Liver (tissue), 9 donors: ENCODE data around the gene MSMP. TPM values are rescaled to one million over a fixed set of nuclear protein-coding genes. Genes with fewer than 3 reads are reported as not detected.

Experiments used
- DNase-seq: peaks from one replicate; pipeline ENCODE4 v3.0.0-alpha.2; 2017; ENCODE audit warnings: low spot score
- H3K27ac ChIP-seq, 2 donors: one replicate each; pipeline ENCODE4 v1.7.0; 2013; ENCODE audit warnings: inconsistent platforms in 2 of 2, low read length in 2 of 2, control low read depth in 1 of 2, low read depth in 1 of 2, mild to moderate bottlenecking in 1 of 2
- H3K27me3 ChIP-seq, 4 donors: one replicate each; pipeline versions ENCODE4 v1.6.1 to v1.7.0; 2013; ENCODE audit warnings: low read length in 3 of 4, inconsistent platforms in 1 of 4, mild to moderate bottlenecking in 1 of 4, moderate library complexity in 1 of 4; ENCODE audit not compliant: control insufficient read depth in 4 of 4, insufficient read depth in 4 of 4
- H3K36me3 ChIP-seq, 4 donors: one replicate each; pipeline versions ENCODE4 v1.6.1 to v1.7.0; 2013; ENCODE audit warnings: low read length in 3 of 4, mild to moderate bottlenecking in 3 of 4, low read depth in 1 of 4, moderate library complexity in 1 of 4; ENCODE audit not compliant: control insufficient read depth in 4 of 4, insufficient read depth in 3 of 4
- H3K4me1 ChIP-seq, 4 donors: one replicate each; pipeline versions ENCODE4 v1.6.1 to v1.7.0; 2013; ENCODE audit warnings: low read length in 3 of 4, mild to moderate bottlenecking in 3 of 4, moderate library complexity in 1 of 4; ENCODE audit not compliant: control insufficient read depth in 4 of 4, insufficient read depth in 4 of 4
- H3K4me3 ChIP-seq, 3 donors: one replicate each; pipeline versions ENCODE4 v1.6.1 to v1.7.0; 2013; ENCODE audit warnings: low read length in 3 of 3, control low read depth in 1 of 3, low read depth in 1 of 3, mild to moderate bottlenecking in 1 of 3
- H3K9ac ChIP-seq, 2 donors: one replicate each; pipeline ENCODE4 v1.7.0; 2013; ENCODE audit warnings: low read length in 2 of 2, mild to moderate bottlenecking in 2 of 2, moderate library complexity in 2 of 2, control low read depth in 1 of 2, low read depth in 1 of 2
- H3K9me3 ChIP-seq, 4 donors: one replicate each; pipeline versions ENCODE4 v1.6.1 to v1.7.0; 2013; ENCODE audit warnings: low read length in 3 of 4; ENCODE audit not compliant: control insufficient read depth in 4 of 4
- ATF3 ChIP-seq: IDR thresholded peaks from 2 replicates; pipeline ENCODE4 v1.6.1; 2016; ENCODE audit warnings: antibody characterized with exemption
- CTCF ChIP-seq: fragments of 150-350 bp; IDR thresholded peaks from 2 replicates; pipeline ENCODE4 v1.5.1; 2017; ENCODE audit warnings: improper control_type of control experiment, low read depth, low read length; ENCODE audit not compliant: missing input control
- EGR1 ChIP-seq, 2 donors: IDR thresholded peaks; 2 replicates each; pipeline ENCODE4 v1.6.1; 2016 to 2018; ENCODE audit warnings: antibody characterized with exemption in 2 of 2, low read depth in 2 of 2
- FOXA1 ChIP-seq: IDR thresholded peaks from 2 replicates; pipeline ENCODE4 v1.6.1; 2016; ENCODE audit warnings: antibody characterized with exemption
- GABPA ChIP-seq, 2 donors: IDR thresholded peaks in 1 of 2; conservative IDR thresholded peaks in 1 of 2; 2 replicates each; pipeline ENCODE4 v1.6.1; 2016; ENCODE audit warnings: antibody characterized with exemption in 2 of 2, mild to moderate bottlenecking in 1 of 2, moderate library complexity in 1 of 2
- HNF4A ChIP-seq, 2 donors: conservative IDR thresholded peaks; 2 replicates each; pipeline ENCODE4 v1.6.1; 2016; ENCODE audit warnings: antibody characterized with exemption in 2 of 2, mild to moderate bottlenecking in 2 of 2
- MAX ChIP-seq: IDR thresholded peaks from 2 replicates; pipeline ENCODE4 v1.6.1; 2016; ENCODE audit warnings: antibody characterized with exemption
- NR2F2 ChIP-seq: IDR thresholded peaks from 2 replicates; pipeline ENCODE4 v1.6.1; 2016; ENCODE audit warnings: antibody characterized with exemption
- RAD21 ChIP-seq, 2 donors: IDR thresholded peaks; 2 replicates each; pipeline ENCODE4 v1.6.1; 2016; ENCODE audit warnings: antibody characterized with exemption in 2 of 2, mild to moderate bottlenecking in 2 of 2
- RXRA ChIP-seq, 2 donors: IDR thresholded peaks; 2 replicates each; pipeline ENCODE4 v1.6.1; 2017 to 2018; ENCODE audit warnings: antibody characterized with exemption in 2 of 2, mild to moderate bottlenecking in 1 of 2
- SP1 ChIP-seq: IDR thresholded peaks from 2 replicates; pipeline ENCODE4 v1.6.1; 2018; ENCODE audit warnings: antibody characterized with exemption, mild to moderate bottlenecking
- TAF1 ChIP-seq: conservative IDR thresholded peaks from 2 replicates; pipeline ENCODE4 v1.6.1; 2016; ENCODE audit warnings: antibody characterized with exemption, mild to moderate bottlenecking
- YY1 ChIP-seq: IDR thresholded peaks from 2 replicates; pipeline ENCODE4 v1.6.1; 2016; ENCODE audit warnings: antibody characterized with exemption, mild to moderate bottlenecking
- ZBTB33 ChIP-seq: IDR thresholded peaks from 2 replicates; pipeline ENCODE4 v1.6.1; 2016; ENCODE audit warnings: antibody characterized with exemption
- WGBS: extraction: QIAGEN DNeasy Blood & Tissue Kit; methylation state at CpG from one replicate; pipeline ENCODE4 v1.1.7; 2013; 5-methylcytosine and 5-hydroxymethylcytosine counted together
- polyA plus RNA-seq, 2 donors: library from polyadenylated mRNA; stranded (reverse) in 1 of 2; unstranded in 1 of 2; fragments of 200-250 nt in 1 of 2; fragments of >200 nt in 1 of 2; fragmentation: Nextera tagmentation in 1 of 2; extraction: Ambion mirVana in 1 of 2; gene quantifications; one replicate each; pipeline versions ENCODE4 v1.2.1 to v1.2.3, GENCODE V29; 2013 to 2015
- total RNA-seq, 2 donors: library from RNA; depleted of rRNA; stranded (reverse); fragments of >200 nt; gene quantifications; one replicate each; pipeline ENCODE4 v1.2.3, GENCODE V29; 2014
- donor health status: healthy.
- donor health status: healthy.
- donor health status: healthy.
- donor health status: healthy.
- donor health status: healthy.

MSMP gene
- total and polyA plus RNA-seq, 4 donors, result not detected

- no peak for TF ChIP-seq ZBTB33
- TF ChIP-seq RXRA (IDR thresholded peaks at IDR 0.05), result peak in 1 of 2 donors; percentile 34
- no peak for TF ChIP-seq TAF1
- TF ChIP-seq CTCF, result peak; percentile 96
- TF ChIP-seq FOXA1, result no peak
These were observed 36.6 kb upstream of the MSMP start (continued) for GRCh38 chr9:35790385-35791296.

GRCh38 chr9:35790025-35790384 lies 35.9 kb upstream of the MSMP start:
- peaks cover 0 to 23% (median 12%) of the 10 kb centered on the region in 4 donors for H3K4me1 ChIP-seq
- H3K9me3 ChIP-seq, result no peaks in the 10 kb centered on the region
- no peak overlapping the region for H3K4me3 ChIP-seq
- TF ChIP-seq SP1 (no peak), EGR1 (IDR thresholded peaks at IDR 0.05; ENCODE audit: low read depth in 2 of 2) (no peak), CTCF (no peak), HNF4A (conservative IDR thresholded peaks at IDR 0.05) (no peak), GABPA (IDR thresholded peaks at IDR 0.05 in 1 of 2, conservative IDR thresholded peaks at IDR 0.05 in 1 of 2) (no peak), NR2F2 (no peak), ATF3 (no peak), ZBTB33 (no peak), MAX (no peak), RAD21 (IDR thresholded peaks at IDR 0.05) (no peak), RXRA (IDR thresholded peaks at IDR 0.05) (no peak), YY1 (no peak), FOXA1 (no peak)
- no peaks in the 10 kb centered on the region for H3K27me3 ChIP-seq
- no peak for DNase-seq
- H3K9ac ChIP-seq, result no peak overlapping the region
- no peak overlapping the region for H3K27ac ChIP-seq
- 31% methylated on average over 4 of the region's 4 CpGs for WGBS
- H3K36me3 ChIP-seq, result no peaks in the 10 kb centered on the region
